ENCODE results near the gene NRG3. TPM values are rescaled to one million over a fixed set of nuclear protein-coding genes. Genes with fewer than 3 reads are reported as not detected.

Gene NRG3
- total and polyA plus RNA-seq, 2 donors (not counting 1 experiment from before 2014, with no cell fraction given), result 0.06 TPM; not detected in 1

GRCh38 chr10:82742898-82743297, 867.9 kb downstream of the NRG3 start:
- Mint-ChIP-seq H3K4me3 (no peak overlapping the region), H3K27ac (no peak overlapping the region), H3K4me1 (no peaks in the 10 kb centered on the region), H3K9me3 (ENCODE audit: insufficient read depth) (no peaks in the 10 kb centered on the region), H3K27me3 (no peaks in the 10 kb centered on the region)
- Histone ChIP-seq H3K79me2 (ENCODE audit: control insufficient read depth, insufficient read depth, low read length) (no peaks in the 10 kb centered on the region), H3K4me3 (ENCODE audit: control extremely low read depth in 1 of 5, extremely low read depth in 1 of 5, insufficient read depth in 1 of 5, low read depth in 2 of 5, low read length in 4 of 5) (no peak overlapping the region), H3K9me3 (ENCODE audit: control extremely low read depth in 1 of 3, control insufficient read depth in 2 of 3, insufficient read depth in 1 of 3, low read length in 2 of 3) (peaks cover 0 to 8% (median 0%) of the 10 kb centered on the region in 3 donors), H3K27ac (ENCODE audit: low read length in 2 of 2) (no peak overlapping the region), H3K27me3 (replicated peaks in 1 of 4; ENCODE audit: control extremely low read depth in 1 of 4, control insufficient read depth in 3 of 4, insufficient read depth in 4 of 4, low read length in 3 of 4) (no peaks in the 10 kb centered on the region), H2AFZ (ENCODE audit: insufficient read depth, low read depth, low read length, poor library complexity, severe bottlenecking) (no peak overlapping the region), H3K4me2 (replicated peaks; ENCODE audit: low read depth, low read length, poor library complexity, severe bottlenecking) (no peak overlapping the region), H3K9ac (ENCODE audit: low read length) (no peak overlapping the region), H4K20me1 (ENCODE audit: control insufficient read depth, insufficient read depth, low read length, poor library complexity, severe bottlenecking) (no peaks in the 10 kb centered on the region), H3K4me1 (ENCODE audit: control insufficient read depth in 2 of 2, insufficient read depth in 2 of 2, low read length in 2 of 2) (no peaks in the 10 kb centered on the region), H3K36me3 (replicated peaks in 1 of 2; ENCODE audit: control extremely low read depth in 1 of 2, control insufficient read depth in 1 of 2, extremely low read depth in 1 of 2, insufficient read depth in 2 of 2, low read length in 1 of 2) (no peaks in the 10 kb centered on the region)
- 97% methylated on average over 7 of the region's 7 CpGs for WGBS (ENCODE audit: insufficient coverage)
- ATAC-seq (ENCODE audit: low read depth) (no peak), DNase-seq (no peak)
- TF ChIP-seq CTCF (IDR thresholded peaks at IDR 0.05), result no peak
- TF ChIP-seq EZH2 (IDR thresholded peaks at IDR 0.05; ENCODE audit: borderline replicate concordance, insufficient read depth, low read depth, low read length, poor library complexity, severe bottlenecking), result no peak
- intact Hi-C loops (cut with micrococcal nuclease), result no loop called here
- CTCF ChIA-PET, result no interaction called here
- POLR2A ChIA-PET, result no interaction called here

- H3K9me3 ChIP-seq (ENCODE audit: control extremely low read depth in 1 of 3, control insufficient read depth in 2 of 3, insufficient read depth in 1 of 3, low read length in 2 of 3), result peaks cover 0 to 8% (median 0%) of the 10 kb centered on the region in 3 donors
- H3K9ac ChIP-seq (ENCODE audit: low read length), result no peak overlapping the region
- H2AFZ ChIP-seq (ENCODE audit: insufficient read depth, low read depth, low read length, poor library complexity, severe bottlenecking), result no peak overlapping the region
- H3K36me3 ChIP-seq (replicated peaks in 1 of 2; ENCODE audit: control extremely low read depth in 1 of 2, control insufficient read depth in 1 of 2, extremely low read depth in 1 of 2, insufficient read depth in 2 of 2, low read length in 1 of 2), result no peaks in the 10 kb centered on the region
- ChIA-PET CTCF (no interaction called here), POLR2A (no interaction called here)
- Mint-ChIP-seq H3K27me3 (no peaks in the 10 kb centered on the region), H3K9me3 (ENCODE audit: insufficient read depth) (no peaks in the 10 kb centered on the region), H3K4me1 (no peaks in the 10 kb centered on the region), H3K27ac (no peak overlapping the region), H3K4me3 (no peak overlapping the region)
- H3K27ac ChIP-seq (ENCODE audit: low read length in 2 of 2), result no peak overlapping the region
- H4K20me1 ChIP-seq (ENCODE audit: control insufficient read depth, insufficient read depth, low read length, poor library complexity, severe bottlenecking), result no peaks in the 10 kb centered on the region
- DNase-seq (no peak), ATAC-seq (ENCODE audit: low read depth) (no peak)
- H3K4me3 ChIP-seq (ENCODE audit: control extremely low read depth in 1 of 5, extremely low read depth in 1 of 5, insufficient read depth in 1 of 5, low read depth in 2 of 5, low read length in 4 of 5), result no peak overlapping the region
- no peak for TF ChIP-seq CTCF (IDR thresholded peaks at IDR 0.05)
- H3K4me1 ChIP-seq (ENCODE audit: control insufficient read depth in 2 of 2, insufficient read depth in 2 of 2, low read length in 2 of 2), result no peaks in the 10 kb centered on the region
- H3K27me3 ChIP-seq (replicated peaks in 1 of 4; ENCODE audit: control extremely low read depth in 1 of 4, control insufficient read depth in 3 of 4, insufficient read depth in 4 of 4, low read length in 3 of 4), result no peaks in the 10 kb centered on the region
- H3K79me2 ChIP-seq (ENCODE audit: control insufficient read depth, insufficient read depth, low read length), result no peaks in the 10 kb centered on the region
- no peak overlapping the region for H3K4me2 ChIP-seq (replicated peaks; ENCODE audit: low read depth, low read length, poor library complexity, severe bottlenecking)
- intact Hi-C loops (cut with micrococcal nuclease), result no loop called here
These were observed 875.5 kb downstream of the NRG3 start for GRCh38 chr10:82750538-82750937.
